Measurements from ENCODE around the gene BCAS4.
"Not testable (repeated sequence)": the region's sequence is repeated elsewhere in the genome, so short reads cannot be mapped to it uniquely, and the experiment has no call there.

Gene BCAS4

DNA sequence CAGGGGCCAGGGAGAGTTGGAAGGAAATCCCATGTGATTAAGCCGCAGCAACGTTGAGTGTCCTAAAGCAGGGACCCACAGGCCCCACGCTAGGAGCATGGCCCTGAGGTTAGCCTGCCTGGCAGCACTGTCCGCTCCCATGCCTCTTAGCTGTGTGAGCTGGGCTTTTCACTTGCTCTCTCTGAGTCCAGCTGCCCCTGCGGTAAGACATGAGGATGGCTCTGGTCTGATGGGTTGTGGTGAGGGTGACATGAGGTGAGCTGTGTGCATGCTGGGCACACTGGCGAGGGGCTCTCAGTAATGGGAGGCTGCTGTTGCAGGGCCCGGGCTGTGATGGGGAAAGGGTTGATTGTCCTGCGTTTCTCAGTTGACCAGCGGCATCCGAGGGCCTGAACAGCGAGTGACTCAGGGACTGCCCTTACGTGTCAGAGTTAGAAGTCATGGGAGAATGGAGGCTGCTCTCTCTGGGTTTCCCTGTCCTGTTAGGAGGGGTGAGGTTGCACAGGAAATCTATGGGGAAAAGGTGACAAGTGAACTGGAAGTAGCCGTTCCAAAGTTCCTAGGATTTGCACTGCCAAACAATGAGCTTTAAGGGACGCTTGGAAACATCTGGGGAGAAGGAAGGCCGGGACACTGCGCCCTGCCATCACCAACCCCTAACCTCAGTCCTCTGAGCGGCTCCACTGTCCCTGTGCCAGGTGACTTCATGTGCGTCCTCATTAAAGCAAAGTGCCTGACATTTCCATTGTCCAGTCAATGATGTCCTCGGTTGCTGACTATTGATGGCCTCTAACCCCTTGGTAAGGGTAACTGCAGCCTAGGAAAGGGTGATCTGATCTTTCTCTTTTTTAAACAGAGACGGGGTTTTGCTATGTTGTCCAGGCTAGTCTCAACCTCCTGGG, 85.0 kb downstream of the BCAS4 start:
- no peak for DNase-seq

DNA sequence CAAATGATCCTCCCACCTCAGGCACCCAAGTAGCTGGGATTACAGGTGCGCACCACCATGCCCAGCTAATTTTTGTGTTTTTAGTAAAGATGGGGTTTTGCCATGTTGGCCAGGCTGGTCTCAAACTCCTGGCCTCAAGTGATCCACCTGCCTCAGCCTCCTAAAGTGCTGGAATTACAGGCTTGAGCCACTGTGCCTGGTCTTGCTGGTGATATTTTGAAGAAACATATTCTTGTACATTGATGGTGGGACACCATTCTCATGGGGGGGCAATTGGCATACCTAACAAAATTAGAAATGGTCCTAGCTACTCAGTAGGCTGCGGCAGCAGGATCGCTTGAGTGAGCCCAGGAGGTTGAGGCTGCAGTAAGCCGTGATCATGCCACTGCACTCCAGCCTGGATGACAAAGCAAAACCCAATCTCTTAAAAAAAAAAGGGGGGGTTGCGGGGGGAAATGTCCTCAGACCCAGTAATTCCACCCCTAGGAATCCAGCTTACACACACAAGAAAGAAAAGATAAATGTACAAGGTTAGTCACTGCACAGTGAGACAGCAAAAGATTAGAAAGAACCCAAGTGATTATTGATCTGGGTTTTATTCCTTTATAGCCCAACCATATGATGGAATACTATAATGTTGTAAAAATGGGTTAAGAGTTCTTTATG, 87.0 kb downstream of the BCAS4 start:
- not testable (repeated sequence) for DNase-seq

GRCh38 chr20:50883856-50884255, 89.0 kb downstream of the BCAS4 start:
- no peak for DNase-seq

- DNase-seq, result no peak
Measured at GRCh38 chr20:50885068-50885467, 90.2 kb downstream of the BCAS4 start.

DNA sequence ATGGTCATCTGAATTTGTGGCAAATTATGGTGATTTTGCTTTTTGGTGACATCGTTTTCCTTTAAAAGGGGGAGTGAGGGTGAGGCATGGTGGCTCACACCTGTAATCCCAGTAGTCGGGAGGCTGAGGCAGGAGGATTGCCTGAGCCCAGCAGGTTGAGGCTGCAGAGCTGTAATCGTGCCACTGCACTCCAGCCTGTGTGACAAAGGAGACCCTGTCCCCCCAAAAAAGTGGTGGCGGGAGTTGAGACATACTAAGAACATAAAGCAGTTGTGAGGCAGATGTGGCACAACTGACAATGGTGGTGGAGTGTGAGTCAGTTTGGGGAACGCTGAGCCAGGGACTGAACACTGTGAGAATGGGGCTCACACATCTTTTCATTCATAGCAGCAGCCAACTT, 90.9 kb downstream of the BCAS4 start:
- DNase-seq, result no peak

- DNase-seq, result no peak
Measured at GRCh38 chr20:50886184-50886790, 91.4 kb downstream of the BCAS4 start.

- no peak for DNase-seq
Measured at GRCh38 chr20:50887576-50887975, 92.7 kb downstream of the BCAS4 start.

- no peak for DNase-seq
Measured at GRCh38 chr20:50891138-50891537, 96.3 kb downstream of the BCAS4 start.

GRCh38 chr20:50892394-50892793, 97.5 kb downstream of the BCAS4 start:
- no peak for DNase-seq

DNA sequence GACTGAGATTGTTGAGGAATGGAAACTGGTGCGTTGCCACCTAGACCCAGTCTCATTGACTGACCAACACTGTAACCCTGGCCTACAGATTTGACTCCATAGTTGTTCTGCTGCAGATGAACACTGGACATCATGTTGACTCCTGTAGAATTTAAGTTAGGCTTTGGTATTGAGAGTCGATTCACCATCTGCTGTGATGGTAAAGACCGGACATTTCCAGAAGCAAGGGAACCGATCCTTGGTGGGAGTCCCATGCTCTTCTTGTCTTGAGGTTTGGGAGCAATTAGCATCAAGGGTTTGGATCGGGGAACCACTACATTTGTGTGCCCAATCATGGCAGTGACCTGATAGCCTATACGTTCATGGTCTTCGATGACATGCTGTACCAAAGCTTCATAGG, 98.8 kb downstream of the BCAS4 start:
- no peak for DNase-seq

DNA sequence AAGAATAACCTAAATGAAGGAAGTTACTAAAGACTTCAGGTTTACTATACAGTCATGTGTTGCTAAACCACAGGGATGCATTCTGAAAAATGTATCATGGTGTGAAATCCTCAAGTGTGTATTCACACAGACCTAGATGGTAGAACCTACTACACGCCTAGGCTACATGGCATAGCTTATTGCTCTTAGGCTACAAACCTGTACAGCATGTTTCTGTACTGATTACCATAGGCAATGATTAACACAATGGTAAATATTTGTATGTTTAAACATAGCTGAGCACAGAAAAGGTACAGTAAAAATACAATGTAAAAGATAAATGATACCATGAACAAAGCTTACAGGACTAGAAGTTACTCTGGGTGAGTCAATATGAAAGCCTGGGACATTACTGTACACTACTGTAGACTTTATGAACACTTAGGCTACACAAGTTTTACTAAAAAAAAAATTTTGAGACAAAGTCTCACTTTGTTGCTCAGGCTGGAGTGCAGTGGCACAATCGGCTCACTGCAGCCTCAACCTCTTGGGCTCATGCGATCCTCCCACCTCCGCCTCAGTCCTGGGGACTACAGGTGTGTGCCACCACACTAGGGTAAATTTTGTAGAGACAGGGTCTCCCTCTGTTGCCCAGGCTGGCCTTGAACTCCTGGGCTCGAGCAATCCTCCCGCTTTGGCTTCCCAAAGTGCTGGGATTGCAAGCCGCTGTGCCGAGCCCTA, 100.4 kb downstream of the BCAS4 start:
- DNase-seq, result no peak

- DNase-seq, result no peak
Measured at GRCh38 chr20:50898475-50898874, 103.6 kb downstream of the BCAS4 start.

DNA sequence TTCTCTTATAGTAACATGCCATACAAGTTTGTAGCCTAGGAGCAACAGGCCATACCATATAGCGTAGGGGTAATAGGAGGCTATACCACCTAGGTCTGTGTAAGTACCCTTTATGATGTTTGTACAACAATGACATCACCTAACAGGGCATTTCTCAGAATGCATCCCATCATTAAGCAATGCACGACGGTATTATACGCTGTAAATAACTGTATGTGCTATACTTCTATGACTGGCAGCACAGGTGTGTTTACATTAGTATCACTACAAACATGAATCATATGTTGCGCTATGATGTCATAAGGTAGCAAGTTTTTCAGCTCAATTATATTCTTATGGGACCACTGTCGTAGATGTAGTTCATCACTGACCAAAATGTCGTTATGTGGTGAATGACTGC, 105.4 kb downstream of the BCAS4 start:
- DNase-seq, result no peak

- no peak for DNase-seq
Measured at GRCh38 chr20:50901301-50901700, 106.4 kb downstream of the BCAS4 start.

GRCh38 chr20:50903353-50904051, 108.6 kb downstream of the BCAS4 start:
- DNase-seq, result no peak

DNA sequence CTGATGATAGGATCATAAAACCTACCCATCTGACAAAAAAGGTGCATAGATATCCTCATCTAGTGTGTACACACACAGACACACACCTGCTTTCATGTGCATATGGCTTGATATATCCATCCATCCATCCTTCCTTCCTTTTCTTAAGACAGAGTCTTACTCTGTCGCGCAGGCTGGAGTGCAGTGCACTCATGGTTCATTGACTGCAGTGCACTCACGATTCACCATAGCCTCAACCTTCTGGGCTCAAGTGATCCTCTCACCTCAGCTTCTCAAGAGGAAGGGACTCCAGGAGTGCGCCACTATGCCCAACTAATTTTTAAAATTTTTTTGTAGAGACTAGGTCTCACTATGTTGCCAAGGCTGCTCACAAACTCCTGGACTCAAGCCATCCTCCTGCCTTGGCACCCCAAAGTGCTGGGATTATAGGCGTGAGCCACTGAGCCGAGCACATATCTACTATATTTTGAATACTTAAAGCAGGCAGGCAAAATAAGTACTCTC, 109.3 kb downstream of the BCAS4 start:
- no peak for DNase-seq

DNA sequence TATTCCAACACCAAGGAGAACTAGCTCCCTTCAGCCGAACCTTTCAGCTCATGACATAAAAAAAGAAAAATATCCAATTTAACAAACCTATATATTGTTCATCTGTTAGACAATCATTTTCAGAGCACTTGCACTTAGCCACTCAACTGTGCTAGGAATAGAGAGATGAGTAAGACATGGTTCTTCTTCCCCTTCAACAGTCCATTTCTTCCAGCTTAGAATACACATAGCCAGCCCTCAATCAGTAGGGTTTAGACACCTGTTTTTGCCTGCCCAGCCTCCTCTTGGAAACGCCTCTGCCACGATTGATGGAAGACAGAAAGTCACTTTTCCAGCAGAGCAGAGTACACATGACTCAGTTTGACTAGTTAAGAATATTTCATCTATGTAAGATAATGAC, 114.6 kb downstream of the BCAS4 start:
- DNase-seq, result no peak

GRCh38 chr20:50911030-50911429, 116.2 kb downstream of the BCAS4 start:
- DNase-seq, result no peak

GRCh38 chr20:50911716-50912115, 116.9 kb downstream of the BCAS4 start:
- DNase-seq, result no peak

DNA sequence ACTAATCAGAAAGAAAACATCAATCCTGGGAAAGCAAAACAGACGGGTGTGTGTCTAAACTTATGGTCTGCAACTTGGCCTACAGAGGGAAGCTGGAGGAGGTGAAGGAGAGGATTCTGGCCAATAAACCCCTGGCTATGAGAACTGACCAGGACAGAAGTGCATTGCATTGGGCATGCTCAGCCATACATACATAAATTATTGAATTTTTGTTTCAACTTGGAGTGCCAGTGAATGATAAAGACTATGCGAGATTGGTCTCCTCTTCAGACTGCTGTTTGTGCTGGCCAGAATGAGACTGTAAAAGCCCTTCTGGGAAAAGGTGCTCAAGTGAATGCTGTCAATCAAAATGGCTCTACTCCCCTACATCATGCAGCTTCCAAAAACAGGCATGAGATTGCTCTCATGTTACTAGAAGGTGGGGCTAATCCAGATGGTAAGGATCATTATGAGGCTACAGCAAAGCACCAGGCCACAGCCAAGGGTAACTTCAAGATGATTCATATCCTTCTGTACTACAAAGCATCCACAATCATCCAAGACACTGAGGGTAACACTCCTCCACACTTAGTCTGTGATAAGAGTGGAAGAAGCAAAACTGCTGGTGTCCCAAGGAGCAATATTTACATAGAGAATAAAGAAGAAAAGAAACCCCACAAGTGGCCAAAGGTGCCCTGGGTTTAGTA, 119.0 kb downstream of the BCAS4 start:
- DNase-seq, result peak in 1 of 2 experiments; percentile 28

GRCh38 chr20:50915424-50915823, 120.6 kb downstream of the BCAS4 start:
- DNase-seq, result no peak

- no peak for DNase-seq
Measured at GRCh38 chr20:50916257-50916656, 121.4 kb downstream of the BCAS4 start.

All from NCI-H446 (cell line).